GM19328 (cell line): ENCODE measurements around the gene OSBPL3.
A peak's percentile ranks its signal among the peaks of the same experiment; 100 is the strongest.

Experiments
- ATAC-seq: cut with Tn5 transposase; IDR thresholded peaks from one replicate; pipeline ENCODE4 v1.9.1; 2021; ENCODE audit warnings: mild to moderate bottlenecking, moderate library complexity; ENCODE audit not compliant: unreplicated experiment

Gene OSBPL3

GRCh38 chr7:24871770-24872169 is 108.2 kb downstream of the OSBPL3 start:
- no peak for ATAC-seq

- ATAC-seq: no peak
Measured at GRCh38 chr7:24870766-24871165, 109.2 kb downstream of the OSBPL3 start.

- ATAC-seq: no peak
Measured at GRCh38 chr7:24869572-24869971, 110.4 kb downstream of the OSBPL3 start.

GRCh38 chr7:24868741-24869140 is 111.2 kb downstream of the OSBPL3 start:
- no peak for ATAC-seq

GRCh38 chr7:24866004-24866615 is 113.9 kb downstream of the OSBPL3 start:
- ATAC-seq: no peak

- ATAC-seq: no peak
Measured at GRCh38 chr7:24864214-24864817, 115.7 kb downstream of the OSBPL3 start.

- ATAC-seq: no peak
Measured at GRCh38 chr7:24863626-24864025, 116.4 kb downstream of the OSBPL3 start.

GRCh38 chr7:24862461-24862860 is 117.5 kb downstream of the OSBPL3 start:
- ATAC-seq: no peak

GRCh38 chr7:24861336-24861735 is 118.6 kb downstream of the OSBPL3 start:
- no peak for ATAC-seq

GRCh38 chr7:24860611-24861010 is 119.4 kb downstream of the OSBPL3 start:
- no peak for ATAC-seq

- no peak for ATAC-seq
Measured at GRCh38 chr7:24858108-24858977, 121.6 kb downstream of the OSBPL3 start.

- ATAC-seq: no peak
Measured at GRCh38 chr7:24857623-24858022, 122.4 kb downstream of the OSBPL3 start.

GRCh38 chr7:24854866-24855265 is 125.1 kb downstream of the OSBPL3 start:
- no peak for ATAC-seq

GRCh38 chr7:24851786-24852185 is 128.2 kb downstream of the OSBPL3 start:
- no peak for ATAC-seq

- ATAC-seq: no peak
Measured at GRCh38 chr7:24848878-24849277, 131.1 kb downstream of the OSBPL3 start.

- no peak for ATAC-seq
Measured at GRCh38 chr7:24847754-24848153, 132.2 kb downstream of the OSBPL3 start.

GRCh38 chr7:24843821-24844434 is 136.1 kb downstream of the OSBPL3 start:
- ATAC-seq: no peak

GRCh38 chr7:24842449-24843241 is 137.3 kb downstream of the OSBPL3 start:
- ATAC-seq: peak; percentile 62

GRCh38 chr7:24842029-24842428 is 137.9 kb downstream of the OSBPL3 start:
- no peak for ATAC-seq

- no peak for ATAC-seq
Measured at GRCh38 chr7:24840563-24840962, 139.4 kb downstream of the OSBPL3 start.

- peak; percentile 68 for ATAC-seq
Measured at GRCh38 chr7:24836084-24836483, 143.9 kb downstream of the OSBPL3 start.
